HG03342 (cell line): Measurements from ENCODE around the gene USP8.

Source experiments
- ATAC-seq: cut with Tn5 transposase; IDR thresholded peaks from one replicate; pipeline ENCODE4 v1.9.1; 2021; ENCODE audit warnings: mild to moderate bottlenecking, moderate library complexity; ENCODE audit not compliant: unreplicated experiment

Gene USP8

DNA sequence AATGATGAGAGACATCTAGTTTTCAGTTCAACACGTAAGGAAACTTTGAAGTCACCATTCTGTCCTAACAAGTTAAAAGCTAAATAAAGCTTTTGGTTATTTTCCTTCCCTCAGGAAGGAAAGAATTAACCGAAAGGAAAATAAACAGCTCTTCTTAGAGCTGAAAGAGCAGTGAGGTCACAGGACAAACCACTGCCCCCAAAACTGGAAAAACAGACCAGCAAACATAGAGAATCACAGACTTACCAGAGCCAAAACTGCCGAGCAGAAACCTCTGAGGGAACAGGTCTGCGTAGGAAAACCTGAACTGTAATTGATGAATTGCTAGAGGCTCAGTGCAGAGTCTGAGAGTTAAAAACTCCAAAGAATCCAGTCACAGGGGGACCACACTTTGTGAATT is 107.6 kb downstream of the USP8 start:
- ATAC-seq, result no peak

DNA sequence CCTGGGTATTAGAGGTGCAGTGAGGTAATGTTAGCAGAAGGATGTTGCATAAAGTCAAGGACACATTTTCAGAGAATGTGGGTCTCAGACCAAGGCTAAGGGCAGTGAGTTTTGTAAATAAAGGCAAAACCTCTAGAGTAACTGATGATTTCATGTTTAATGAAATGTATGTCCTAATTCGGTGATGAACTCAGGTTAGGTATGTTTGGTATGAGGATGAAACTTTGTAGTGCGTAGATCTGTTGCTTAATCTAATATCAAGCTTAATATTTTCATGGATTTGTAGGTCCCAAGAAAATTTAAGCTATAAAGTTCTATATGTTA is 118.6 kb downstream of the USP8 start:
- ATAC-seq, result no peak

DNA sequence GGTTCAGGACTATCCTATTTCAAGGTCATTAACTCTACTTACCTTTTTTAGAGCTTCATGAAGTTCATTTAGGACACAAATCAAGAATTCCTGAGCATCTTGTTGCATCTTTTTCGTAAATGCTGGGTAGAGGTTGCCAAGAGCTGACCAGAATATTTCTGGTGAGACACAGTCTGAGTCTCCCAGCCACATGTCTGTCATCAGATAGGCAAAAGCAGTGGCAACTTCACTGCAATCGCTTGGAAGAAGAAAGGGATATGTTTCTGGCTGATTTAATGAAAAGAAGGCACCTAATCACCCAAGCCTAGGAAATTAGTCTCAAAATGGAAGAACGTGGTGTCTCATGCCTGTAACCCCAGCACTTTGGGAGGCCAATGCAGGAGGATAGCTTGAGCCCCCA is 119.4 kb downstream of the USP8 start:
- ATAC-seq, result no peak

DNA sequence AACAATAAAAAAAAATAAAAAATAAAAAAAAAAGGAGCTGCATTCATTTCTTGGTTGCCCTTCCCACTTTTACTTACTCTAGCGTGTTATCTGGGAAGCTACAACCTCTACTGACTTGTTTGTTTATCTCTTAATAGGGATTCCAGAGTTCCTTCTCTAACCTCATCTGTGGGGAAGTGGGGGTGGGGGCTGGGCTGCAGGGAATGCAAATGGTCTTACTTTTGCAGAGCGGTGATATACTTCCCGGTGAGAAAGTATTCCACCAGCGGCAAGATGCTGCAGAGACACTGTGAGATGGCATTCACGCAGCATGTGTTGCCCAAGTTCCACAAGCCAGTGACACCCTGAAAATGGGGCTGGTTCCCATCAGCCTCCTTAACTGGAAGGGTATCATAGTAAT is 120.2 kb downstream of the USP8 start:
- no peak for ATAC-seq

DNA sequence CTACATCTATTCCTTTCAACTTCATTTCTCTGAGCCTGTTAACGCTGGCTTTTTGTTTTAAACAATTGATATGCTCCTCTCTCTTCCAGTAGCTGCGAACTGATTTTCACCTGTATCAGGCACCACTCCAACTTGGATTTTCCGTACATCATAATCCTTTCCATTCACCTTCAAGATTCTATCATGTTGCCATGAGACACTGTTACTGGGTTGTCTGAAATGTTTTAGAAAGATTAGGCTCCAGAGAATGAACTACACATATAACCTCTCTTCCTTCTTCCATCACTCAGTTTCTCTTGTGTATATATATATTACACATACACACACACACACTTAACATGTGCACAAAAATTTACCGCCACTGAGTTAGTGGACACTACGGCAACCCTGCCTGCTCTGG is 122.4 kb downstream of the USP8 start, which contains the start of gene USP50:
Gene USP50, minus strand, starts transcription at position 101 of the 400 bp plus-strand sequence. CDS start 141 bp downstream, outside the sequence.
- no peak for ATAC-seq

DNA sequence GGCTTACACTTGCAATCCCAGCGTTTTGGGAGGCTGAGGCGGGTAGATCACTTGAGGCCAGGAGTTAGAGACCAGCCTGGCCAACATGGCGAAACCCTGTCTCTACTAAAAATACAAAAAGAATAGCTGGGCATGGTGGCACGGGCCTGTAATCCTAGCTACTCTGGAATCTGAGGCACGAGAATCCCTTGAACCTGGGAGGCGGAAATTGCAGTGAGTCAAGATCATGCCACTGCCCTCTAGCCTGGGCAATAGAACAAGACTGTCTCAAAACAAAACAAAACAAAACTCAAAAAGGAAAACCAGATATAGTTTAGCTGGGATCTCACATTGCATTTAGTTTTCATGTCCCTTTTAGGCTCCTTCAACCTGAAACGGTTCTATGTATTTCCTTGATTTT is 125.1 kb downstream of the USP8 start:
- no peak for ATAC-seq

DNA sequence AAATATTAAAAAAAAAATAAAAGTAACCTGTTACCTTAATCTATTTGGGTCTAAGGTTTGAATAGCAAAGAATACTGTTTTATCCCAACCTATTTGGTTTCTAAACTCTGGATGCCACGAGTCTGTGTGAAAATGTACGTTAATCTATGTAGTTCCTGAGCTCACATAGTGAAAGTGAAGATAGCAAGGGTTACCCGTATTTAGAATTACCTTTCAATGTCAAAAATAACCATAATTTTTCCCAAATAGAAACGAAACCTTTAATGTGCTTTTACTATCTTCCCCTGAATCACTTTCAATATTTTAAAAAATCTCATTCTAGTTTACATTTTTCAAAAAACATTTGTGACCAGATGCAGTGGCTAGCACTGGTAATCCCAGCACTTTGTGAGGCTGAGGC is 128.0 kb downstream of the USP8 start:
- ATAC-seq, result no peak

DNA sequence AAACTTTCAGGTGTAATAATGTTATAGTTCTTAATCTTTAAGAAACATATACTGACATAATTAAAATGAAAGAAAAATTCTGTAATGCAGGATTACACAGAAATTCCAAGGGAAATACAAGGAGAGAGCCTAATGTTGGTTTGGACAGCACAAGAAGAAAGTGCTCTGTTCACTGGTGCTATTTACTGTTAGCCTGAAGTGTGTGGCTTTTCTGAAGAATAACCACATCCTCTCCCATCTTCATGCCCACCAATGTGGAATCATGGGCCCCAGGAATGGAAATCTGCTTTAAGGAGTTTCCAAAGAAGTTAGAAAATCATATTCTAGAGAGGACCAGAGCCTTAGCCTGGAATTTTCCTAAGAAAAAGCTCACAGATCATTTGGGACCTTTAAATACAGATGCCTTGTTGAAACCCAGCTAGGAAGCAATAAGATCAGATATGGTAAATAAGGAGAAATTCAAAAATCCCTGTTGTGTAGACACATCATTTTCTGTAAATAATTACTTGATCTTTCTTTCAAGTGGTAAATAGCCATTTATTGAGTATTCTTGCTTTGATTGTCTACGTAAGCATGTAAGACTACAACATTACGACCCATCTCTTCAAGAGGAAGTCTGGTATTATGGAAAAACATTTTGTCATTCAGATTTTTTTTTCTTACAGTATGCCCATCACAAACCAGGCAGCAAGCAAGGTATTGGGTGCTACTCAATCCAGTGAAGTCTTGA is 132.6 kb downstream of the USP8 start:
- ATAC-seq, result no peak

DNA sequence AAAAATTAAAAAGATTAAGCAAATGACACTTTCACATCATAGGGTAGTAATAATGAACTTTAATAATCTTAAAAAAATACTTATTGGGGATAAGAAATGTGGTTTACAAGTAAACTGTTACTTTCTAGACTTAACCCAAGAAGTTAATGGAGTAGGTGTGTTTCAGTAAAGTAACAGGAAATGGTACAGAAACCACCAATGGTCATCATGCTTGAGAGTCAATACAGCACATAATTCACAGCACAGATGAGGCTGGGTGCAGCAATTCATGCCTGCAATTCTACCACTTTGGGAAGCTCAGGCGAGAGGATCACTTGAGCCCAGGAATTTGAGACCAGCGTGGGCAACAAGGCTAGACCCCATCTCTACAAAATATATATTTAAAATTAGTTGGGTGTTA is 133.8 kb downstream of the USP8 start:
- no peak for ATAC-seq

DNA sequence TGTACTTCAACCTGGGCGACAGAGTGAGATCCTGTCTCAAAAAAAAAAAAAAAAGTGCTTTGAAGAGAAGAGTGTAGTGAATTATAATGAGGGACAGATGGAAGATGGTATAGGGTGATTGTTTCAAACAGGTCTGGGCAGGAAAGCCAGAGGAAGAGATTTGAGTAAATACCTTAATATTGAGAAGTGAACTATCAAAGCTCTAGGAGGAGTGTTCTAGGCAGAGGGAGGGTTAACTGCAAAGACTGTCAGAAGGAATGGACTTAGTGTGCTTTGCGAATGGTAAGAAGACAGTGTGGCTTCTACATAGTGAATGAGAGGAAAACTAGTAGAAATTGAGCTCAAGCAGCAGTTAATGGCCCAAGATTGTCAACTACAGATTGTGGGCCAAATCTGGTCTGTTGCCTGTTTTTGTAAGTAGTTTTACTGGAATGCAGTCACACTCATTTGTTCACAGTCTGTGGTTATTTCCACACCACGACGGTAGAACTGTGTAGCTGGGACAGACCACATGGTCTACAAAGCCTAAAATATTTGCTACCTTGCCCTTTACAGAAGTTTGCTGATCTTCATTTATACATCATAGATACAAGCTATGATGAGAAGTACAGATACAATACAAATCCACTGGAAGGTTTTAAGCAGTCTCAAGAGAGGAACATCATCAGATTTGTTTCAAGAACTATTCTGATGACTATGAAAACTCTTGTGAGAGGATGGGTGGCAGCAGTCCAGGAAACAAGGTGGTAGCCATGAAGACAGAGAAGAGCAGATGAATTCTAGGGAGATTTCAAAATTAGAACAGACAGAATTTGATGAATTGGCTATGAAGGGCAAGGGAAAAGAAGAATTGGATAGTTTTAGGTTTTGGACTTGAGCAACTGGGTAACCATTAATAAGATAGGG is 138.8 kb downstream of the USP8 start:
- ATAC-seq, result no peak

DNA sequence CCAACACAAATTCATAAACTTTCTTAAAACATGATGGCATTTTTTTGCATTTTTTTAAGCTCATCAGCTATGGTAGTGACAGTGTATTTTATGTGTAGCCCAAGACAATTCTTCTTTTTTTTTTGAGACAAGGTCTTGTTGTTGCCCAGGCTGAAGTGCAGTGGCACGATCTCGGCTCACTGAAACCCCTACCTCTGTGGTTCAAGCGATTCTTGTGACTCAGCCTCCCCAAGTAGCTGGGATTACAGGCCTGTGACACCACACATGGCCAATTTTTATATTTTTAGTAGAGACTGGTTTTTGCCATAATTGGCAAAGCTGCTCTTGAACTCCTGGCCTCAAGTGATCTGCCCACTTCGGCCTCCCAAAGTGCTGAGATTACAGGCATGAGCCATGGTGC is 139.6 kb downstream of the USP8 start:
- no peak for ATAC-seq
